KBM-7 (cell line): Measurements from ENCODE around the gene FBXO38.

Experiments used
- DNase-seq: peaks from one replicate; pipeline ENCODE4 v3.0.0-alpha.2; 2015
- in situ Hi-C: fragments of 300-500 bp; cut with MboI; formaldehyde crosslinking; loops from 2 replicates; pipeline ENCODE4 v1.14.3; 2020; ENCODE audit warnings: low sequenced_read_pairs, low pct_unique_long_range_greater_than_20kb, mixed read lengths

Gene FBXO38

DNA sequence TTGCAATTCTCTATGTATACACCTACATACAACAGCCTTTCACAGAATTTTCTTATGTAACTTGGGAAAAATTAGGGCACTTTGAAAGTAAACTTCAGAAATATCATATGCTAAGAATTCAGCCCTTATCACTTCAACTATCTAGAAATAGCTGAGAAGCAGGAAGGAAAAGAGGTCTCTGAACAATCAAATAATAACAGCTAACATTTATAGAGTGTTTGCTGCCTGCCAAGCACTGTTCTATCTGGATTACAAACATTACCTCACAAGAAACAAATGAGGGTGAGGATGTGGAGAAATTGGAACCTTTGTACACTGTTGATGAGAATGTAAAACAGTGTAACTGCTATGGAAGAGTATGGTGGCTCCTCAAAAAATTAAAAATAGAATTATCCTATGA, 4.4 kb upstream of the FBXO38 start:
- DNase-seq: no peak
- in situ Hi-C loops: no loop called here

DNA sequence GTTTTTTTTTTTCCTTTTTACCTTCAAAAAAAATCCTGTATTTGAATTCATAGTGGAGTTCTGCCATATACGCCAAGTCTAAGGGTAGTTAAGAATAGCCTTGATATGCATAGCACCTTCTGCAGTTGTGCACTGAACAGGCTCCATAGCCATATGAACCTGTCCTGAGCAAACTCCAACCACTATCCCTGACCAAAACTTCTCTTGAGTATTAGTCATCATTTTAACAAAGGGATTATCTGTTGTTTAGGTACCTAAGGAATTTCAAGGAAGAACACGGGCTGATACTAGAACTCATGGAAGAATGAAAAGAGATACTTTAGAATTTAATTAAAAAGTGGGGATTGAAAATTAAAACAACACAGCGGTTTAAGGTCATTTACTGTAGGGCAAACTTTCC, 1.9 kb upstream of the FBXO38 start:
- in situ Hi-C loops: no loop called here
- no peak for DNase-seq

DNA sequence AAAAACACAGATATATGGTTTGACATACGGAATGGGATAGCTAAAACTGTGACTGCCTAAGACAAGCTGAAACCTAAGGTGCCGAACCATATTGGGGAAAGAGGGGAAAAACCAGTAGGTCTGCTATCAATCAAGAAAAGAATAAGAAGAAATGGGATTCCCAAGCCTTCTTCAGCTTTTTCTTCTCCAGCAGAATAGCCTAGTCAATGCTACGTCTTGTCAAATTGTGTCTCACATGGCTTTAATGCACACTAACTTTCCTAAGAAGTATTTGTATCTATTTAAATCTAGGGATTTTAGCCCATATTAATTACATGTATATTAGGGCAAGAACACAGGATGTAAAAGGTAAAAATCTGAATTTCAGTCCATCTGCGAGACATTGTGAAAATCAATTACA, 797 bp upstream of the FBXO38 start:
- in situ Hi-C loops: no loop called here
- no peak for DNase-seq

DNA sequence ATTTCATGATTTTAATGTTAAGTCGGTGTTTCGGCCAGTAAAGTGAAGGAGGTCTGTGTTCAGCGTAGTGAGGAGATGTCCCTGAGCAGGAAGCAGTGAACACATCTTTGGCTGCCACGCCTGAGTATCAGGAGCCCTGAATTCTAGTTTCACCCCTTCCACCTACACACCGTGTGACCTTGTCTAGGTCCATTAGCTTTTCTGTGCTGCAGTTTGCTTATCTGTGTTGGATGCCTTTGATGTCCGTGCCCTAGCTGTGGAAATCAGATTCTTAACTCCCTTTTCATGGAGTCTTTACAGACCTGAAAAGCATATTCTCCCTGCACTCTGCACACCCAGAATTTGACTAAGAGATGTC, 601 bp downstream of the FBXO38 start:
- in situ Hi-C loops: no loop called here
- no peak for DNase-seq

DNA sequence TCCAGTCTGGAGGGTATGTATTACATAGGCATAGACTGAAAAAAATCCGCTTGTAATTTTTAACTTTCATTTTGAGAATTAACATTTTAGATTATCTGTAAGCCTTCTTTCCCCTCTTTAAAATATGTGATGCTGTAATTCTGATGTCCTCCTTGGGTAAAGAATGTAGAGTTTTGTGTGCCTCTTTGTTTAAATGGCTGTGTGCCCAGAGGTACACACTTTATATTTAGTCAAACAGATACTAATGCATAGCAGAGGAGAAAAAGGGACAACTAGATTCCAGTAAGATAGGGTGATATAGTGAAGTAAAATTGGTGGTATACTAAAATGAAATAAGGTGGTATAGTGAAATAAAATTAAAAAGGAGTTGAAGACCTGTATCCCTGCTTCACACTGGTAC, 1.3 kb downstream of the FBXO38 start:
- in situ Hi-C loops: no loop called here
- no peak for DNase-seq

DNA sequence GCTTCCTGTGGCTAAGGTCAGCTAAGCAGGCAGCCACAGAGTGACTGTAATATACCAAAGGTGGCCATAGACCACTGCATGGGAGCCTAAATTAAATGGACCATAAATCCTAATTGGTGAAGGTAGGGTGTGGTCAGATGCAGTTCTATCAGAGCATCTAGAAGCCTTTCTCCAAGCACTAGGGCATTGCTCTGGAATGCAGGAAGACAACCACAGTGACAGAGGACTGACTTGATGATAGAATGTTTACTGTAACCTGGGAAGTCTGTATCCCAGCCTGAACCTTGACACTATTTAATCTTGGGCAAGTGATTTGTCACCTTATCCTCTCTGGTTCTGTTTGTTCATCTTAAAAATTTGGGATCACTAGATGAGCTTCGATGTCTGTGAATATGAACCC, 2.3 kb downstream of the FBXO38 start:
- in situ Hi-C loops: no loop called here
- no peak for DNase-seq

DNA sequence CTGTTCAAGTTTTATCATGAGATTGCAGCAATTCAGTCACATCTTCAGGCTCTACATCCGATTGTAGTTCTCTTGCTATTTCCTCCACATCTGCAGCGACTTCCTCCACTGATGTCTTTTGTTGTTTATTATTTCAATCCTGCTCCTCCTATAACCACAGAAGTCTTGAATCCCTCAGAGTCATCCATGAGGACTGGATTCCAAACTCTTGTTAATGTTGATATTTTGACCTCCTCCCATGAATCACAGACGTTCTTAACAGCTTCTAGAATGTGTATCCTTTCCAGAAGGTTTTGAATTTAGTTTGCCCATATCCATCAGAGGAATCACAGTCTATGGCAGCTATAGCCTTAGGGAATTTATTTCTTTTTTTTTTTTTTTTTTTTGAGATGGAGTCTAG, 3.6 kb downstream of the FBXO38 start:
- in situ Hi-C loops: no loop called here
- no peak for DNase-seq

DNA sequence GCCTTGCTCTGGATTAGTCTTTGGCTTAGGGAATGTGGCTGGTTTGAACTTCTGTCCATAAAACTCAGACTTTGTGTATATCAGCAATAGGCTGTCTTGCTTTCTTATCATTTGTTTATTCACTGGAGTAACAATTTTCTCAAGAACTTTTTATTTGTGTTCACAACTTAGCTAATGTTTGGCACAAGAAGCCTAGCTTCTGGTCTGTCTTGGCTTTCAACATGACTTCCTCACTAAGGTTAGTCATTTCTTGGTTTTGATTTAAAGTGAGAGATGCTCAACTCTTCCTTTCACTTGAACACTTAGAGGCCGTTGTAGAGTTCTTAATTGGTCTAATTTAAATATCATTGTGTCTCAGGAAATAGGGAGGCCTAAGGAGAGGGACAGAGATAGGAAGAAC, 4.9 kb downstream of the FBXO38 start:
- in situ Hi-C loops: no loop called here
- DNase-seq: no peak

DNA sequence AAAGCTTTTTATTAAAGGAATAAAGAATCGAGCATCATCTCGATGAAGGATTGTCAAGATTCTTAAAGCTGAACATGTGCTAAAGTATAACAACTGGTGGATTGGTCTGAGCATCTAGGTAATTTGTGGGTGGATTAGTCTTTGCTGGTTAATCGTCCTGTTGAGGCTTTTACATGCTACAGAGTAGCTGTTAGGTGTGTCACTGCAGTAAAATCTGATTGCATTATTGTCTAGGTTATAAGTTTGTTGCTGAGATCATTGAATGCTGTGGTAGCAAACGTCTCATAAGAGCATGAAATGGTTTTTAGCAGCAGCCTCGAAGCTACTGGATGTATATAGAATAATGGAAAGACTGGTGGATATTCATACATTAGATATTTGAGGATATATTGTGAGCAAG, 7.2 kb downstream of the FBXO38 start:
- in situ Hi-C loops: no loop called here
- no peak for DNase-seq

DNA sequence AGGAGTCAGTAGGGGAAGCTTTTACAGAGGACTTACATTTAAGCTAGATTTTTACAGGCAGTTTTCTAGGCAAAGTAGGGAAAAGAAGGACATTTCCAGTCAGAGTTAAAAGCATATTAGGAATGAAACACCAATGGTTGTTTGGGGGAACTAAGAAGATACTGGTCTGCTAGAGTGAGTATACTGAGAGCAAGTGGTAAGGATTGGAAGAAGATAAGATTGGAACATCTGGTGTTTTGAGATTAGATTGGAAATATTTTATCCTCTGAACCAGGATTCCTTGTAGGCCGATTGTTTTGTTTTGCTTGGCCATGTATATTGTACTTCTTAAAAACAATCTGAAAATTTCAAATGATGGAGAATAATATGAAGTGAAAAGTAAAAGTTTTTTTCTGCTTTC, 7.7 kb downstream of the FBXO38 start:
- in situ Hi-C loops: no loop called here
- DNase-seq: no peak

DNA sequence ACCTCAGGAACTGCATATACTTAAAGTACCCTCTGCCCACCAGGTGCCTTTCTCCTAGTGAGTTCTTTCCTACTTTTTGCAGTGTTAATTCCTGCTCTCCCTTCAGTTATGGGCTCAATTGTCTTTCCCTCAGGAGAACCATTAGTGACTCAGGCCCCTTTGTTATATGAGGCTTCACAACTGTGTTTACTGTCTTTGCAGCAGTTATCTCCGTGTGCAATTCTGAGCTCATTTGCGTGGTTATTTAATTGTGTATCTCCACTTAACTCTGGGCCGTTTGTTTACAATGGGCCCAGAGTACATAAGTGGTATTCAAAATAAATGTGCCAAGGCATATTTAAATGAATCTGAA, 9.6 kb downstream of the FBXO38 start:
- in situ Hi-C loops: no loop called here
- no peak for DNase-seq

DNA sequence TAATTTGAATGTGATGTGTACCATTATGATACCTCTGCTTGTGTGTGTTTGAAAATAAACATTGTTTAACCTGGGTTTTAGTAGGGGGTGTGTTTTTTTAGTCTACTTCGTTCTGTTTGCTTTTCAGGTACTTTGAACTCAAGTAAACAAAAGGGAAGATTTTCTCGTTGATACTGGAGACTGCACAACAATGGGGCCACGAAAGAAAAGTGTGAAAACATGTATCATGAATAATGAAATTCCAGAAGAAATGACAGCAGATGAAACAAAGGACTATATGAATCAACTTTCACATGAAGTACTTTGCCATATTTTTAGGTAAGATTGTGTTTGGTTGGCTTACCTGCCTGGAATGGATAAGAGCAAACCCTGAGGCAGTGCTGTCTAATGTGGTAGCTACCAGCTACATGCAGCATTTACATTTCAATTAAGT, 10.8 kb downstream of the FBXO38 start:
- no peak for DNase-seq
- in situ Hi-C loops: no loop called here

DNA sequence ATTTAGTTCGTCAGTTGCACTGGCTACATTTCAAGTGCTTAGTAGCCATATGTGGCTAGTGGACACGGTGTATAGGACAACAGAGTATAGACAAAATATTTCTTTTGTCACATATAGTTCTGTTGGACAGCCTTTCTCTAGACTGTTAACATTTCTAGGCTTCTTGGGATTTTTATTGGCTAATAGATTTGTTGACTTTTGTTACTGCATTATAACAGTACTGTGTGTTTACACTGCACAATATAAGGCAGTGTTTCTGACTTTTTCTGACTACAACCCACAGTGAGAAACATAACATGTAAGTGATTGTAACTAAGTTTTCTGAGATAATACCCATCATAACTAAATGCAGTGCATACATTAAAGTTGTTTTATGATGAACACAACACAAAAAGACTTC, 11.3 kb downstream of the FBXO38 start:
- DNase-seq: no peak
- in situ Hi-C loops: no loop called here

DNA sequence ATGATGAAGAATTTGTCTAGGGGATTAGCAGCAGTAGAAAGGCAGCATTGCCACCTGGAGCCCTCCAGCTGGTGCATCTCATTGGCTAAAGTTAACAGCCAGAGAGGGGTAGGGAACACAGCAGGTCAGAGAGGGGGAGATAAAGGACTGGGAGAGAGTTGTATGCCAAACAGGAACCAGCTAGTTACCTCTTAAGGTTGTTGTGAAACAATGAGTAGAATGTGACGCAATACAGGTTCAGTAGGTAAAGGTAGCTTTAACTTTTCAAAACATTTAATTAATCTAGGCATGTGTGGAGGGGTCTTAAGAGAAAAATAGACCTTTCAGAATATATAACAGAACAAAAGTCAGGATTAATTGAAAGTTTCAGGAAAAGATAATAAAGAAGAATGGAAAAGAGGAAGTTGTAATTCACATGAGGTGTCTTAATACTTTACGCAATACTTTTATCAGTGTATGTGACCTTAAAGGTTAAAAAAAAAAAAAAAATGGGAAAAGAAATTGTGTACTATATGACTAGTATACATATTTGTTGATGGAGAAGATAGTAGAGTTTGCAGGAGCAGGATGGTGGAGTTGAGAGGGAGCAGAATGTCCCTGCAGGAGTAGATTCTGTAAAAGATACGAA, 14.3 kb downstream of the FBXO38 start:
- in situ Hi-C loops: no loop called here
- DNase-seq: peak; percentile 71

DNA sequence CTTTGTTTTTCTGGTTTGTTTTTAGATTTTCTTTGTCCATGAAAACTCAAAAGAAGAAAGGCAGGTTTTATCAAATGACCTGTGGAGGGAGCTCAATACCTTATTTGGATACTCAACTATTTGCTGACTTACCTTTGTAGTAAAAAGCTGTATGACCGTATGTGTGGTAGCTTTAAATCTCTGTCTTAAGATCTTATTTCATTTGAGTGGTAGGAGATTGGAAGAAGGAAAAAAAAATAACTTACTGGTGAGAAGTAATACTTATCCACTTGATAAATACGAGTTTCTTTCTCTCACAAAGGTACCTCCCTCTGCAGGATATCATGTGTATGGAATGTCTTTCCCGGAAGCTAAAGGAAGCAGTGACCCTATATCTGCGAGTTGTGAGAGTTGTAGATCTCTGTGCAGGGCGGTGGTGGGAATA, 15.0 kb downstream of the FBXO38 start:
- in situ Hi-C loops: no loop called here
- DNase-seq: no peak

DNA sequence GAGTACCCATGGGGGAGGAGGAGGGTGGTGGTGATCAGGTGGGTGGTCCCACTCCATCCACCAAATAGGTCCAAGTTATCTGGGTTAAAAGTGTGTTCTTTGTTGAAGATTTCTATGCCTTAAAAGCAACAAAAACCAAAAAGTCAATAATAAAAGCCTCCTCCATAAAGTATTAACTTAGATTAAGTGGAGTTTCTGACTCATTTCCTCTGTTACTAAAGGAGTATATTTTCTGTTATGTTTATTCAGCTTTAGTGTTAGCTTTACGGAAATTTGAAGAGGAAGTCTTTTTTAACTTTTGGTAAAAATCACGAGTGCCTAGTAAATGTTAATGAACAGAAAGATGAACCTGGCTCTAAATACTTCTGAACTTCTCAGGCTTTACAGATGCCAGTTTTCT, 17.8 kb downstream of the FBXO38 start:
- no peak for DNase-seq
- in situ Hi-C loops: no loop called here

DNA sequence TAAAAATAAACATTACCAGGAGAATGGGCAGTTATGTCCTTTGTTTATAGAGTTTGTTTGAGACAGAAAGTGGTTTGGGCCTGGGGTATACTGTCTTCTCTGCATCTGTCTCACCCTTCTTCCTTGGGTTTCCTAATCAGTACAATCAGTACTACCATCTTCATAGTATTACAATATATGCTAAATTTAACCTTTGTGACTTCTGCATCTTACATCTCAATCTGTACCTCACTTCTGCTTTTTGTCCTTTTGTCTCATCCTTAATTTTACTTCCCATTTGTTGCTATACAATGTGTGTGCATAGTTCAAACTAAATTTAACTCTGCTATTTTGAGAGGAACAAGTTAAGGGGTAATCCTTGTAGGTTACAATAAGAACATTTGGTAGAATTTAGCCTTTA, 19.6 kb downstream of the FBXO38 start:
- in situ Hi-C loops: no loop called here
- peak; percentile 87 for DNase-seq

DNA sequence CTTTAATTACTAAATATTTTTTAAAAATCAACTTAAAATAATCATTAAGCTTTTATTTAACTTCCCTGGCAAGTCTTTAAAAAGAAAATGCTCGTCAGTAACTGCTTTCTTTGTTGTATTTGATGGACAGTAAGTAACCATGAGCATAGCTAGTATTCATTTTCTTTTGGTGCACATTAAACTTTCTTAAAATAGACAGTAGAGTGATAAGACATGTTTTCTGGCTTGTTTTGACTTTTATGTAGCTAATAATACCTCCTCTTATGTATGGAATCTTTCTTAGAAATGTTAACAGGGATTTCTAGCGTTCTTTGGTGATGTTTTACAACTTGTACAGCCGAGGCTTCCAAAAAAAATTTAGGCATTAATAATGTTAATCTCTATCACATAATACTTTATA, 22.6 kb downstream of the FBXO38 start:
- DNase-seq: no peak
- in situ Hi-C loops: no loop called here

DNA sequence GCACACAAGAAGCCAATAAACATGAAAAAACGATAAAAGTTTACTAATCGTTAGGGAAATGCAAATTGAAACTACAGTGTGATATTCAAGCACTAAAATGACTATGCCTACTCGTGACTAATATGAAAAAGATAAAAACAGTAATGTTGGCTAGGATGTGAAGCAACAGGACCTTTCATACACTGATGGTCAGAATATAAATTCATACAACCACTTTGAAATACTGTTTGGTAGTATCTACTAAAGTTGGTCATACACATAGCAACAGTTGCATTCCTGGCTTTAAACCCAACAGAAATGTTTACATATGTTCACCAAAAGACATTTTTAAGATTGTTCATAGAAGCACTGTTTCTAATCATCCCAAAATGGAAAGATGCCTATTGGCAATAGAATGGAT, 24.3 kb downstream of the FBXO38 start:
- DNase-seq: no peak
- in situ Hi-C loops: no loop called here

DNA sequence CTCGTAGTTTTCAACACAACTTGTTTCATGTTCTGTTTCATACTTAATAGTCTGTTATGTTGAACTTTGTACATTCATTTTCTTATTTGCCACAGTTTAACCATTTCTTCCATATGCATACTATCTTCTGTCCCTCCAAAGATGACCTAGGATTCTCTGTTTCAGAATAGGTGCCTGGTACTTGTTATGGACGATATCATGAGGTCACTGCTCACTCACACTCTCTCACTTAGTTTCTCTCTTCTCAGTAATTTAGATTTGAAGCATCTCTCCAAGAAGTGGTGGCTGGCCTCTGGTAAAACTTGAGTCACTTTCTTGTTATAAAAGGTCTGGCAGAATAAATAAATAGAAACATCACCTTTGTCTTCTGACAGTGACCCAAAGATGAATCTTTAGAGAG, 28.4 kb downstream of the FBXO38 start:
- in situ Hi-C loops: no loop called here
- DNase-seq: no peak

DNA sequence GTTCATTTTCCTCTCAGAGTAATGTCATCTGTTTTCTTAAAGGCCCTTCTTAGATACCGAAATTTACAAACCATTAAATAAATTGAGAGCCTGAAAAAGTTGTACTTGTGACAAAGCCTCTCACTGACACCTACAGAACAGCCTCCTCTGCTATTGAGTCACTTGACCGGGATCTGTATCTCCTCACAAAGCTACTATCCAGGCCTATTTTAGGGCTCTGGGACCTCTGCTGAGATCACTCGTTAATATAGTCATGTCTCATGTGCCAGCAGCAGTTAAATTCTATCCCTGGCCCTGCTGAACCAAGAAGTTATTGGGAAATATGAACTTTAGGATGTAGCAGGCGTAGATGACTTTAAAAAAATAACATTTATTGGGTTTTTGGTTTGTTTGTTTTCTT, 31.1 kb downstream of the FBXO38 start:
- in situ Hi-C loops: no loop called here
- no peak for DNase-seq

DNA sequence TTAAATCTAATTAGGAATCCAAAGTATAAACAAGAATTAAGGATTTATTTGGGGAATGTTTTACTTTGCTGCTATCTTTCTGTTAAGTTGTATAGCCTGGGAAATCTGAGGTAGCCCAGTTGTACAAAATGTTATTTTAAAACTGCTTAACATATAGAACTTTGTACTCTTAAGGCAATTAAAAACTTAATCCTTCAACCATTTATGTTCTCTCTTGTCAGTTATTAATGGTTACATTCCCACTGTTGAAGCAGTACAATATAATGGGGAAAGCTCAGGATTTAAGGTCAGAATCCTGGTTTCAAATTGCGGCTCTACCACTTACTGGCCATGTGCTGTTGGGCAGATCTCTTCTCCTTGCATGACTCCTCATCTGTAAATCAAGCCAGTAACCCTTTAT, 32.7 kb downstream of the FBXO38 start:
- in situ Hi-C loops: no loop called here
- no peak for DNase-seq
